ENCODE data around the gene POPDC2.

POPDC2 gene

GRCh38 chr3:119639494-119640350 is 20.7 kb downstream of the POPDC2 start:
- FAIRE-seq (no peak), DNase-seq (ENCODE audit: insufficient read length, low spot score) (no peak)
- TF ChIP-seq POLR2A (IDR thresholded peaks at IDR 0.05; ENCODE audit: low read depth, low read length), result no peak

DNA sequence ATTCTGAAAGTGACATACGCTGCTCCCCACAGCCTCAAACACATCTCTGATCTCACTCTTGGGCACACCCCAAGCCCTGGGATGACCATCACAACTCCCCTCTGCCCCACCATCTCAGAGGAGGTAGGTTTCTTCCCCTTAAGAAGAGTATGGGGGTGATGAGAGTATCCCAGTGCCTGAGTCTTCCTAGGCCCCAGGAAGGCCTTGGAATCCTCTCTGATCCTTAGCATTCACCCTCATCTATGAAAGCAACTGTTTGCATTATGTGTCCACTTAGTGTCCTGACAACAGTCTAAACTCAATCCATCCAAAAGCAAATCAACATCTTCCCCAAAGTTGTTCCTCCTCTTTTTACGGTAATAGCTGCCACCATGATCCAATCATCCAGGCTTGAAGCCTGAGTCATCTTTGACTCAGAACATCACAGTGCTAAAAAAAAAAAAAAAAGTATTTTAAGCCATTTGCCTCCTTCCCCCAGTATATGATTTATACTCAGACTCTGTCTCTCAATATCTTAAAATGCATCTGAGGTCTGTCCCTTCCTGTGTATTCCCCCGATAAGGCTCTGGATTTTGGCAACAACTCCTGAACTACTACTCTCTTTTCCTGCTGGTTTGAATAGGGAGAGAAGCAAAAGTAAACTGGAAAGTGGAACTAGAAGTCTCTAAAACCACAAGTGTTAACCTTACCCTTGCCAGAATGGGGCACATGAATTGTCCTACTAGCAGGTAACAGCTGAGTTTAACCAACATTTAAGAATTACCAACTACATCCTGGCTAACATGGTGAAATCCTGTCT is 22.5 kb downstream of the POPDC2 start:
- FAIRE-seq (peak; percentile 73), DNase-seq (ENCODE audit: insufficient read length, low spot score) (peak; percentile 54)
- TF ChIP-seq POLR2A (IDR thresholded peaks at IDR 0.05; ENCODE audit: low read depth, low read length), result no peak

GRCh38 chr3:119636891-119637611 is 23.3 kb downstream of the POPDC2 start:
- TF ChIP-seq POLR2A (IDR thresholded peaks at IDR 0.05; ENCODE audit: low read depth, low read length), result no peak
- no peak for FAIRE-seq
- DNase-seq (ENCODE audit: insufficient read length, low spot score), result no peak

GRCh38 chr3:119636249-119636648 is 24.1 kb downstream of the POPDC2 start:
- no peak for TF ChIP-seq POLR2A (IDR thresholded peaks at IDR 0.05; ENCODE audit: low read depth, low read length)
- FAIRE-seq, result no peak
- no peak for DNase-seq (ENCODE audit: insufficient read length, low spot score)

DNA sequence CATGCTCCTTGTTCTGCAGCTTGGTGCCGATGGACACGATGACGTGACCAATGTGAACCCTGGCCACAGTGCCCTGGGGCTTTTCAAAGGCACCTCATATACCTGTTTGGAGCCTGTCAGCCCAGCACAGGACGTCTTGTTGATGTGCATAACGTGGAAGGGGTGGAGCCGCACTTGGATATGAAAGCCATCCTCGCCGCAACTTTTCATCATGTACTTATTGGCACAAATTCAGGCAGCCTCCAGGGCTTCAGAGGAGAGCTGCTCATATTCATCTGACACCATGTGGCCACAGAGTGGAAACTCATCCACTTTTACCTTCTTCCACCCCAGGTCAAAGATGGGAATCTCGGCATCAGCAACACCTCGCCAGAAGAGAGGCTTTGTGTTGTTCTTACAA is 24.7 kb downstream of the POPDC2 start:
- no peak for DNase-seq (ENCODE audit: insufficient read length, low spot score)
- TF ChIP-seq POLR2A (IDR thresholded peaks at IDR 0.05; ENCODE audit: low read depth, low read length), result no peak
- FAIRE-seq, result no peak

DNA sequence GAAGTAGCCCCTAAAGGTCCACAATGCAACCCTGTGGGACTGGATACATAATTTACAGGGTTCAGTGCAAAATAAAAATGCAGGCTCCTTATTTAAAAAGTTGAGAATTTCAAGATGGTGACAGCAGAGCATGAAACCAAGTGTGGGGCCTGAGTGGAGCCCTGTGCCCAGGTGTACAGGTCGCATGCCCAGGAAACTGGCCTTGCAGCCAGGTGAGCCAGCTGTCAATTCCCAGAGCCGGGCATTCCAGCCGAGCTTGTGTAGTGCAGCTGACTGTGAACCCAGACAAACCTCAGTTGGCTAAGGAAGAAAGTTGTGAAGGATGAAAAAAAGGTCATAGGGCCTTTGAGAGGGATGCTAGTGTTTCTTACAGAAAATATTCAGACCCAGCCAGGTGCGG is 27.6 kb downstream of the POPDC2 start:
- TF ChIP-seq POLR2A (IDR thresholded peaks at IDR 0.05; ENCODE audit: low read depth, low read length), result no peak
- DNase-seq (ENCODE audit: insufficient read length, low spot score) (no peak), FAIRE-seq (no peak)

DNA sequence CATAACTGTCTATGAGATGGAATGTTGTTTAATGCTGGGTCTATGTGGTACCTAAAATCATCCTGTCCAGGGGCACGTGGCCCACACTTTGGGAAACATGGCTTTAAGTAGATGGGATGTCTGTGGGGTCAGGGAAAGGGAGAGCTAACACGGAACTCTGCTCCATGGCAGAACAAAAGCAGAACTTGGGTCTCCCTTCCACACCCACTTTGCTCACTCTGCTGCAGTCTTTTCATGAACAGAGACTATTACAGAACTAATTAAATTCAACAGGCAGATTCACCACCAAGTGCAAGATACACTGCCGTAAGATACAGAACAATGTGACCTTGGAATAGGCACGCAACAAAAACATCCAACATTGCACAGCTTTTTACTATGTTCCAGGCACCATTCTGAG is 28.2 kb downstream of the POPDC2 start:
- no peak for TF ChIP-seq POLR2A (IDR thresholded peaks at IDR 0.05; ENCODE audit: low read depth, low read length)
- FAIRE-seq, result no peak

DNA sequence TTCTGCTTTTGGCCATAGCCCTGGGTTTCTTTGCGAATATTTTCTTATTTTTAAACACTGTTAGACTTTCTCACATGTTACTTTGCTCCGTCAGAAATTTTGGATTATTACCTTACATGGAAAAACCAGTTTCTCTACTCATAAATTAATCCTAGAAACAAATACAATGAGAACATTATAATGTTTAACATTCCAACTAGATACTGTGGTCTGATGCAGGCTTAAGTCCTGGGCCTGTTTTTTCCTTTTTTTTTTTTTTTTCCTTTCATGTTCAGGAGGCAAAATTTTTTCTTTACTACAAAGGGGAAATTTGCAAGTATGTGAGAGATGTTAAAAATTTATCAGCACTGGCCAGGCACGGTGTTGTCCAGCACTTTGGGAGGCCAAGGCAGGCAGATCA is 28.9 kb downstream of the POPDC2 start:
- FAIRE-seq, result no peak
- no peak for TF ChIP-seq POLR2A (IDR thresholded peaks at IDR 0.05; ENCODE audit: low read depth, low read length)
- DNase-seq (ENCODE audit: insufficient read length, low spot score), result no peak

More for the DNA sequence above, 28.2 kb downstream of the POPDC2 start:
- no peak for DNase-seq (ENCODE audit: insufficient read length, low spot score)

- no peak for FAIRE-seq
- no peak for TF ChIP-seq POLR2A (IDR thresholded peaks at IDR 0.05; ENCODE audit: low read depth, low read length)
- no peak for DNase-seq (ENCODE audit: insufficient read length, low spot score)
Observed at GRCh38 chr3:119630880-119631329, 29.5 kb downstream of the POPDC2 start.

GRCh38 chr3:119630128-119630879 is 30.1 kb downstream of the POPDC2 start:
- TF ChIP-seq POLR2A (IDR thresholded peaks at IDR 0.05; ENCODE audit: low read depth, low read length), result no peak
- FAIRE-seq (no peak), DNase-seq (ENCODE audit: insufficient read length, low spot score) (no peak)

DNA sequence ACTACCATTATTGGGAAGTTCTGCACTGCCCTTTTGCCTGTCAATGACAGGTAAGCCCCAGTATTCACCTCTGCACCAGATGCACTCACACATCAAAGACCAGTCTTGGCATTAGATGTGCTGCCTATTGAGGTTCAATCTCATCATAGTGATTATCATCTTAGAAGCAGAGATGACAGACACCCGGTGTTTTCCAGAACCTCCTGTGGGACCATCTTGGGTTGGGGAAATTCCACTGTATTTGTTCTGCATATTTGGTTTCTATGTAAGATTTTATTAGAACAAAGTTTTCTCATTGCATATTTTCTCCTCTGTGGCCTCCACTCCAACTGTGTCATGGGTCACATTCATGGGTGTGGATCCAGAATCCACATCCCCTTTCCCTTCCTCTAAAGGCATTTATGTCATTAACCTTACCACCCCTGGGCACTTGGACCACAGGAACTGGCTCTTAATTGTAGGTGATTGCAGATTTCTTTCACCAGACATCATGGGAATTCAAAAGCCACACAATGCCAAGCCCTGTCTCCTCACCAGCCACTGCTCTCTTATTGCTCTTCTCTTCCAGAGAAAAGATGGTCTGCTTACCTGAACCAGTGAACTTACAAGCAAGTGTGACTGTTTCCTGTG is 31.5 kb downstream of the POPDC2 start:
- no peak for TF ChIP-seq POLR2A (IDR thresholded peaks at IDR 0.05; ENCODE audit: low read depth, low read length)
- FAIRE-seq (no peak), DNase-seq (ENCODE audit: insufficient read length, low spot score) (no peak)

DNA sequence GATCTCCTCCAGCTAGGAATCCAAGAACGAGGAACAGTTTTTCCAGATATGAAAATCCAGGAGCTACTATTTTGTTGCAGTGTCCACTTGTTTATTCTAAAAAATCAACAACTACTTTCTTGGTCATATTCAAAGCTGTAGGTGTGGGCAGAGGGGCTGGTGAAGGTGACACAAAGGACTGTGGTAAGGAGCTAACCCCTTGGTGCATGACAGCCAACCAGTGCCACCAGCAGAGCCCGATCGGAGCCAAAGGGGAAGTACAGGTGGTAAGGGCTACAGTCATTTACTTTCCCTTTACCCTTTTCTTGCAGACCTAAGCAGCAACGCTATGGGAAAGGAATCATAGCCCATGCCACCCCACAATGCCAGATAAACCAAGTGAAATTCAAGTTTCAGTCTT is 32.0 kb downstream of the POPDC2 start:
- no peak for FAIRE-seq

DNA sequence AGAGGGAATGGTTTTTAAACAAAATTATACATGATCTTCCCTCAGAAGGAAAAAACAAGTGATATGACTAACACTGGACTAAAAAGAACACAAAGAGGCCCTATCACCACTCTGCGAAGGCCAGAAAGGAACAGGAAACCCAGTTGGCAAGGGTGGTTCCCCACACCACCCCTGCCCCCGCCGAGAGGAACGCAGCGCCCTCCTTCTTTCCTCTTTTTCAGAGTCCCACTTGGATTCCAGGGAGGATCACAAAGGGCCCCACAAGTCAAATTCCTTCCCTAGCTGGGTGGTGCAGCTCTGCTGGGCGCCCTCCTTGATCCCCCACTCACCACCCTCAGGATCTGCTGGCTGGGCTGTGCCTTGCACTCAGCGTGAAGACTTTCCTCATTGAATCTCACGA is 32.9 kb downstream of the POPDC2 start:
- no peak for FAIRE-seq
- DNase-seq (ENCODE audit: insufficient read length, low spot score), result no peak
- TF ChIP-seq POLR2A (IDR thresholded peaks at IDR 0.05; ENCODE audit: low read depth, low read length), result no peak

More for the DNA sequence above, 32.0 kb downstream of the POPDC2 start:
- DNase-seq (ENCODE audit: insufficient read length, low spot score), result no peak
- no peak for TF ChIP-seq POLR2A (IDR thresholded peaks at IDR 0.05; ENCODE audit: low read depth, low read length)
